ENCODE measurements around the gene DDX24. TPM values are rescaled to one million over a fixed set of nuclear protein-coding genes. Genes with fewer than 3 reads are reported as not detected.

Gene DDX24
- total and polyA plus RNA-seq, 3 experiments from 2014 or later: 274 to 287 (median 283) TPM

- no peaks in the 10 kb centered on the region for H3K4me1 ChIP-seq (ENCODE audit: insufficient read depth, low read length)
- H3K9me3 ChIP-seq (ENCODE audit: low read length): no peaks in the 10 kb centered on the region
- peaks cover 49% of the 10 kb centered on the region for H3K36me3 ChIP-seq (ENCODE audit: insufficient read depth, low read length)
- H3K4me3 ChIP-seq (ENCODE audit: low read length): no peak overlapping the region
- H3K27me3 ChIP-seq (ENCODE audit: insufficient read depth, low read length, poor library complexity, severe bottlenecking): no peaks in the 10 kb centered on the region
- no peak for DNase-seq
- H3K9me3 Mint-ChIP-seq: no peaks in the 10 kb centered on the region
- ChIA-PET CTCF (interaction anchor here (1.1 to 1.2 kb wide), 2 partner anchors 9 kb away, joined by 4 read pairs; no protein-coding TSS in a partner anchor), POLR2A (no interaction called here)
- H3K27ac Mint-ChIP-seq: peak overlapping the region in 2 of 8 donors; percentile 41 to 65
- H3K4me3 Mint-ChIP-seq: no peak overlapping the region
- H3K27me3 Mint-ChIP-seq: peaks cover 0 to 2% of the 10 kb centered on the region in 2 donors
- H3K27ac ChIP-seq (ENCODE audit: low read depth, low read length): no peak overlapping the region
- peaks cover 5 to 69% (median 16%) of the 10 kb centered on the region in 3 donors for H3K36me3 Mint-ChIP-seq
- peaks cover 0 to 2% (median under 1%) of the 10 kb centered on the region in 3 donors for H3K4me1 Mint-ChIP-seq
These were observed 35.2 kb downstream of the DDX24 start for GRCh38 chr14:94045563-94046345.

- CTCF ChIA-PET: interaction anchor here (1.1 to 1.2 kb wide), 3 partner anchors 8 to 36 kb away, joined by 4 read pairs; partner anchors contain the start of genes DDX24 and IFI27L1
- H3K4me3 ChIP-seq (ENCODE audit: low read length): no peak overlapping the region
These were observed 35.9 kb downstream of the DDX24 start for GRCh38 chr14:94045101-94045500.

GRCh38 chr14:94044476-94045091 lies 36.4 kb downstream of the DDX24 start:
- H3K27ac Mint-ChIP-seq: peak overlapping the region in 1 of 8 donors; percentile 70
- POLR2A ChIA-PET: no interaction called here
- peaks cover 5 to 57% (median 12%) of the 10 kb centered on the region in 3 donors for H3K36me3 Mint-ChIP-seq

More at GRCh38 chr14:94045101-94045500, 35.9 kb downstream of the DDX24 start:
- H3K36me3 ChIP-seq (ENCODE audit: insufficient read depth, low read length): peaks cover 42% of the 10 kb centered on the region
- POLR2A ChIA-PET: no interaction called here
- no peaks in the 10 kb centered on the region for H3K4me1 ChIP-seq (ENCODE audit: insufficient read depth, low read length)
- no peak overlapping the region for H3K27ac ChIP-seq (ENCODE audit: low read depth, low read length)
- H3K27me3 ChIP-seq (ENCODE audit: insufficient read depth, low read length, poor library complexity, severe bottlenecking): no peaks in the 10 kb centered on the region
- peaks cover 5 to 62% (median 12%) of the 10 kb centered on the region in 3 donors for H3K36me3 Mint-ChIP-seq
- H3K9me3 Mint-ChIP-seq: no peaks in the 10 kb centered on the region
- no peak for DNase-seq
- peaks cover 0 to 2% of the 10 kb centered on the region in 2 donors for H3K27me3 Mint-ChIP-seq
- H3K9me3 ChIP-seq (ENCODE audit: low read length): no peaks in the 10 kb centered on the region
- H3K4me3 Mint-ChIP-seq: no peak overlapping the region
- peak overlapping the region in 2 of 8 donors; percentile 24 to 65 for H3K27ac Mint-ChIP-seq
- peaks cover 0 to 3% (median 2%) of the 10 kb centered on the region in 3 donors for H3K4me1 Mint-ChIP-seq

GRCh38 chr14:94043756-94044475 lies 37.1 kb downstream of the DDX24 start:
- ChIA-PET POLR2A (no interaction called here), CTCF (interaction anchor here (1.1 kb wide), 1 partner anchor 37 kb away, joined by 4 read pairs; the partner anchor contains the start of genes DDX24 and IFI27L1)
- peaks cover 0 to 2% of the 10 kb centered on the region in 2 donors for H3K27me3 Mint-ChIP-seq

More at GRCh38 chr14:94044476-94045091, 36.4 kb downstream of the DDX24 start:
- DNase-seq: no peak
- CTCF ChIA-PET: interaction anchor here (1.1 to 1.2 kb wide), 3 partner anchors 8 to 37 kb away, joined by 4 read pairs; partner anchors contain the start of genes DDX24 and IFI27L1
- H3K4me1 Mint-ChIP-seq: peaks cover 0 to 3% (median 2%) of the 10 kb centered on the region in 3 donors
- Histone ChIP-seq H3K9me3 (ENCODE audit: low read length) (no peaks in the 10 kb centered on the region), H3K4me1 (ENCODE audit: insufficient read depth, low read length) (no peaks in the 10 kb centered on the region), H3K4me3 (ENCODE audit: low read length) (no peak overlapping the region), H3K27ac (ENCODE audit: low read depth, low read length) (no peak overlapping the region), H3K27me3 (ENCODE audit: insufficient read depth, low read length, poor library complexity, severe bottlenecking) (no peaks in the 10 kb centered on the region), H3K36me3 (ENCODE audit: insufficient read depth, low read length) (peaks cover 37% of the 10 kb centered on the region)
- no peak overlapping the region for H3K4me3 Mint-ChIP-seq
- H3K9me3 Mint-ChIP-seq: no peaks in the 10 kb centered on the region
- peaks cover 0 to 2% of the 10 kb centered on the region in 2 donors for H3K27me3 Mint-ChIP-seq

GRCh38 chr14:94043111-94043755 lies 37.8 kb downstream of the DDX24 start:
- Mint-ChIP-seq H3K36me3 (peaks cover 3 to 44% (median 12%) of the 10 kb centered on the region in 3 donors), H3K4me3 (no peak overlapping the region), H3K27ac (peak overlapping the region in 3 of 8 donors; percentile 37 to 70 (median 43)), H3K9me3 (no peaks in the 10 kb centered on the region), H3K4me1 (peaks cover 0 to 3% (median 2%) of the 10 kb centered on the region in 3 donors), H3K27me3 (peaks cover 0 to 2% of the 10 kb centered on the region in 2 donors)
- Histone ChIP-seq H3K27ac (ENCODE audit: low read depth, low read length) (no peak overlapping the region), H3K9me3 (ENCODE audit: low read length) (no peaks in the 10 kb centered on the region), H3K36me3 (ENCODE audit: insufficient read depth, low read length) (peaks cover 25% of the 10 kb centered on the region), H3K27me3 (ENCODE audit: insufficient read depth, low read length, poor library complexity, severe bottlenecking) (no peaks in the 10 kb centered on the region), H3K4me3 (ENCODE audit: low read length) (no peak overlapping the region), H3K4me1 (ENCODE audit: insufficient read depth, low read length) (no peaks in the 10 kb centered on the region)
- POLR2A ChIA-PET: no interaction called here
- CTCF ChIA-PET: no interaction called here
- no peak for DNase-seq

More at GRCh38 chr14:94043756-94044475, 37.1 kb downstream of the DDX24 start:
- DNase-seq: no peak
- peaks cover 5 to 50% (median 12%) of the 10 kb centered on the region in 3 donors for H3K36me3 Mint-ChIP-seq
- peak overlapping the region in 3 of 8 donors; percentile 37 to 70 (median 43) for H3K27ac Mint-ChIP-seq
- H3K27ac ChIP-seq (ENCODE audit: low read depth, low read length): no peak overlapping the region
- no peak overlapping the region for H3K4me3 ChIP-seq (ENCODE audit: low read length)
- peaks cover 0 to 3% (median 2%) of the 10 kb centered on the region in 3 donors for H3K4me1 Mint-ChIP-seq
- no peaks in the 10 kb centered on the region for H3K9me3 ChIP-seq (ENCODE audit: low read length)
- H3K4me1 ChIP-seq (ENCODE audit: insufficient read depth, low read length): no peaks in the 10 kb centered on the region
- no peaks in the 10 kb centered on the region for H3K9me3 Mint-ChIP-seq
- H3K4me3 Mint-ChIP-seq: no peak overlapping the region
- H3K27me3 ChIP-seq (ENCODE audit: insufficient read depth, low read length, poor library complexity, severe bottlenecking): no peaks in the 10 kb centered on the region
- H3K36me3 ChIP-seq (ENCODE audit: insufficient read depth, low read length): peaks cover 32% of the 10 kb centered on the region

- CTCF ChIA-PET: no interaction called here
- H3K27me3 Mint-ChIP-seq: peaks cover 0 to 2% of the 10 kb centered on the region in 2 donors
- Histone ChIP-seq H3K9me3 (ENCODE audit: low read length) (no peaks in the 10 kb centered on the region), H3K36me3 (ENCODE audit: insufficient read depth, low read length) (peaks cover 19% of the 10 kb centered on the region), H3K27me3 (ENCODE audit: insufficient read depth, low read length, poor library complexity, severe bottlenecking) (no peaks in the 10 kb centered on the region), H3K4me3 (ENCODE audit: low read length) (no peak overlapping the region), H3K4me1 (ENCODE audit: insufficient read depth, low read length) (no peaks in the 10 kb centered on the region), H3K27ac (ENCODE audit: low read depth, low read length) (no peak overlapping the region)
- H3K36me3 Mint-ChIP-seq: peaks cover 0 to 37% (median 8%) of the 10 kb centered on the region in 3 donors
- no peaks in the 10 kb centered on the region for H3K9me3 Mint-ChIP-seq
- H3K4me1 Mint-ChIP-seq: peaks cover 0 to 3% (median 2%) of the 10 kb centered on the region in 3 donors
- no peak overlapping the region for H3K27ac Mint-ChIP-seq
- no peak for DNase-seq
- no peak overlapping the region for H3K4me3 Mint-ChIP-seq
- POLR2A ChIA-PET: no interaction called here
These were observed 38.4 kb downstream of the DDX24 start for GRCh38 chr14:94042433-94043091.

All from CD8-positive, alpha-beta memory T cell (primary cell).